SHP77 treated with DMSO at 0.1 percent for 48 hours (cell line): Measurements from ENCODE around the gene GLO1.

Source experiments
- DNase-seq: peaks from one replicate; lab custom pipeline; 2025; lab: John Stamatoyannopoulos, UW

GLO1 gene

DNA sequence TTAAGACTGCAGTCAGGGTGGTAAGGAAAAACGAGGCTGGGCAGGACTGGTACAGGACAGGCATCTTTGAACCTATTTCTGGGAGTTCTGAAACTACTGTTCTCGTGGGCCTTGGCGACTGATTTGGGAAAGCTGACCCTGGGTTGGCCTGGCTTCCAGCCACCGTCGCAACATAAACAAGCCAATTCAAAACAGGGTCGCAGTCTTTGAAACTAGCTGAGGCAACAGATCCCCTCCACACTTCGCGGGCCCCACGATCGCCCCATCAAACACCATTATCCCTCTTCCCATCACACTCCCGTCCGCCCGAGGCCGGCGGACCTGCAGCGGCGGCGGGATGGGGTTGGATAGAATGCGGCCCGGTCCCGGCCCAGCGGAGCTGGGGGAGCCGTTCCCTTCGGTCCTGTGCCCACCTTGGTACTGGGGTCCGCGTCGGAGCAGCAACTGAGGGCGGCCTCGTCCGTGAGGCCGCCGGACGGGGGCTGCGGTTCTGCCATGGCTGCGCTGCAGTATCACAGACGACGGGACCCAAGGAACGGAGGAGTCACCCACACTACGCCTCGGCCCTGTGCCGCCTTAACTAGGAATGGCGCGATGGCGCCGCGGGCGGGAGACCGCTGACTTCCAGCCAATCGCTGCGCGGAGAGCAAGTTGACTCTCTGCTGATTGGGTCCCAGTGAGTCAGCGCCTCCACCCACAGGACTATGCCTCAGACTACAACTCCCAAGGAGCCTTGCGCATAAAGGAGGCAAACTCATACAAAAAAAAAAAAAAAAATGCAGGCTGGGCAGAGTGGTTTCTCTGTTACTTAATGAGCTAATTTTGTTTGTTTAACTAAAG is at the start of gene GLO1:
Gene GLO1, minus strand, starts transcription at position 588 of the 840 bp plus-strand sequence. Its CDS starts 91 bp downstream, at position 497.
- peak; percentile 89 for DNase-seq

DNA sequence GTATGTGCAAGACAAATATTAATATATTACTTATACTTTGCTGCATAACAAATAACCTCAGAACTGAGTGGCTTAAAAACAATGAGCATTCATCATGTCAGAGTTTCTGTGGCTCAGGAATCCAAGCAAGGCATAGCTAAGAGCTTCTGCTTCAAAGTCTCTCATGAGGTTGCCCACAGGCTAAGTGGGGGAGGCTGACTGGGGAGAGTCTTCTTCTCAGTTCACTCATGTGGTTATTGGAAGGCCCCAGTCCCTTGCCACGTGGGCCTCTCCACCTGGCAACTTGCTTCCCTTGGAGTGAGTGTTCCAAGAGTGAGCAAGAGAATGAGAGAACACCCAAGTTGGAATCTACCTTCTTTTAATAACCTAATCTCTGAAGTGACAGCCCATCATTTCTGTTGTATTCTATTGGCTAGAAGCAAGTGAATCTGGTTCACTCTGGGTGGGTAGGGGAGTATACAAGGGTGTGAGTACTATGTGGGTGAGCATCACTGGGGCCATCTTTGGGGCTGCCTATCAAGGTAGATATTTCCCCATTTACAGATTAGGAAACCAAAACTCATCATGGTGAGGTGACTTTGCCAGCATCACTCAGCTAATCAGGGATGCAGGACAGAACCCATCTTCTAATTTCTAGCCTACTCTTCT is 48.1 kb upstream of the GLO1 start:
- no peak for DNase-seq

DNA sequence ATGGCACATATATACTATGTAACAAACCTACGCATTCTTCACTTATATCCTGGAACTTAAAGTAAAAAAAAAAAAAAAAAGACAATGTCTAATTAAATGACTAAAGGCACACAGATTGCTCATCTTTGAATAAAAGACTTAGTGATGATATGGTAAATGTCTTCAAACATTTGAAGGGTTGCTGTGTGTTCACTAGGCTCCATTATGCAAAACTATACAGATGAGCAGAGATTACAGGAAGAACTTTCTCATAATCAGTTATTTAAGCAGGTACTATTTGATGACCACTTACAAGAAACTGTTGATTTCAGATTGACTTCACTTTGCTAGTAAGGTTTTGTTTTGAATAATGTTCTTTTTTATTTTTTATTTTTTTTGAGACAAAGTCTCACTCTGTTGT is 46.5 kb upstream of the GLO1 start:
- DNase-seq = no peak

DNA sequence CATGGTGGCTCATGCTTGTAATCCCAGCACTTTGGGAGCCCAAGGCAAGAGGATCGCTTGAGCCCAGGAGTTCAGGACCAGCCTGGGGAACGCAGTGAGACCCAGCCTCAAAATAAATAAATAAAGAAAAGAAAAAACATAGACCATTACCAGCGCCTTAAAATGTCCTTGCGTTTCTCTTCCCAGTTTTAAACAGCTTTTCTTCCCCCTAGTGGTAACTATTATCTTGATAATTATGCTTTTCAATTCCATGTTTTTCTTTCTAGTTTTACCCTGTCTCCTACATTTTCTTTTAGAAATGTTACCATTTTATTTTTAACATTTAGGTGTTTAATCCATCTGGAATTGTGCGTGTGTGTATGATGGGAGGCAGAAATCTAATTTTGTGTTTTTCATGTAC is 36.6 kb upstream of the GLO1 start:
- DNase-seq = no peak

DNA sequence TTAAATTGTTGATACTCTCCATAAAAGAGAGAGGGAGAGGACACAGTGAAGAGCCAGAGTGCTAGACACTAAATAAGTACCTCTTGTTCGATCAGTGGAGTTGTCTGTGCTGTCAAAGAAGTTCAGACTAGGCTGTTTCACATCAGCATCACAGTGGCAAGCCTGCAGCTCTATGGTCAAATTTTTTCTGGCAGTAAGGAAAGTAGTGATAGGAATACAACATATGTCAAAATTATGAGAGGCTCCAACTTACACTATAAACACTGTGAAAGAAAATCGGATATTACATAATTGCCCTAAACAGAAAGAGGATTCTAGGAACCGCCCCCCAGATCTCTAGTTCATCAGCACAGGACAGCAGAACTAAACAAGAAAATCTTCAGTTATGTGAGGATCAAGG is 35.3 kb upstream of the GLO1 start:
- no peak for DNase-seq

DNA sequence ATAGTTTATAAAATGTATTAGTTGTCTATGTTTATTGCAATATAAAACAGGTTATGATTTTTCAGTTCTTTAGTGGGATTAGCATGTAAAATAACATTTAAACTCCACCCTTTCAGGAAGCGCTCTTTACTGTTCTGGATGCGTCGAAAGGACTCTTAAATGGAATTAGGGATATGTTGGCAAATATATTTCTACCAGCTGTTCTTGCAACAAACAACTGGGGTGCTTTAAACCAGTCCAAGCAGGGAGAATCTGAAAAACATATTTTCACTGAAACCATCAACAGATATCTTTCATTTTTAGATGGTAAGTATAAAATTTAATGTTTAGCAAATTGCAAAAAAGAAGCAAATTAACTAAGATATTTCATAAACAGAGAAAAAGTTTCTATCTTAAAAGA is 34.0 kb upstream of the GLO1 start:
- DNase-seq = no peak

DNA sequence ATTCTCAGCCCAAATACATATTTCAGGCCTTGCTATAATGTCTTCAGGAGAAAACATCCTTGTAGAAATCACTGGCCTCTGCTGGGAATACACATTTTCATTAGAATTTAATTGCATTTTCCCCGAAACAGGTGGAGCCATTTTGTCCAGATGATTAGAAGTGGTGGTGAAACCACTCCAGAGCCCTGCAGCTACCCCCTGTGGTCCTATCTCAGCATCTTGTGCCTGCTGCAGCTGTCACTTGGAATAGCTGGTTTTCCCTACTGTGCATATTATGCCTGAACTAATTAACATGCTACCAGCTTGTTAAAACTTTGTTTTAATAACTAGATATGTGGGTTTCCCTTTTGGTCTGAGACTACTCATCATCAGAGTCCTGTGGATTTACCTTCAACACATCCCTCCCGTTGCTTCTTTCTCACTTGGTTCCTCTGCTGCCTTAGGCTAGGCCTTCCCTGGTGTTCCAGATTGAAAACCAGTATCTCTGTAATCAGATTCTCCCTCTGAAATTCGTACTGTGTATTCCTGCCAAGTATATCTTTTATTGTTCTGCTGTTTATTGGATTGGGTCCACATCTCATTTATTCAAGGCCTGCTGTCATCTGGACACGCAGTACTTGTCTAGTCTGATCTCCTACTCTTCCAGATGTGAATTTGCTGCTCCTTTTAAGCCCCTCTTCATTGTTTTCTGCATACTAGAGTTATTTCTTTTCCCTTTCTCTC is 27.4 kb upstream of the GLO1 start:
- no peak for DNase-seq

DNA sequence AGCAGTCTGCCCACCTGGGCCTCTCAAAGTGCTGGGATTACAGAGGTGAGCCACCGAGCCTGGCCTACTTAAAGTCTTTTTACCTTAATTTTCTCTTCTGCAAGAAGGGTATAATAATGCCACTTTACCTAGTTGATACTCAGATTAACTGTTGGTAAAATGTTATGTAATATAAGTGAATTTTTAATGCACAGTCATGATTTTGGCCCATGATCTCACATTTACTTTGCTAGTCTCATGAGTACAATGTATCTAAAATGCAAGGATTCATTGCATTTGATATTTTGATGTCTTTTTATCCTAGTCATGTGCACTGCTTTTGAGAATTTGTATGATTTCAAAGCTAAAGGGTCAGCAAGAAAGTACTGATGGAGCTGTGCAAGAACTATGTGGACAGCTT is 25.3 kb upstream of the GLO1 start:
- no peak for DNase-seq

DNA sequence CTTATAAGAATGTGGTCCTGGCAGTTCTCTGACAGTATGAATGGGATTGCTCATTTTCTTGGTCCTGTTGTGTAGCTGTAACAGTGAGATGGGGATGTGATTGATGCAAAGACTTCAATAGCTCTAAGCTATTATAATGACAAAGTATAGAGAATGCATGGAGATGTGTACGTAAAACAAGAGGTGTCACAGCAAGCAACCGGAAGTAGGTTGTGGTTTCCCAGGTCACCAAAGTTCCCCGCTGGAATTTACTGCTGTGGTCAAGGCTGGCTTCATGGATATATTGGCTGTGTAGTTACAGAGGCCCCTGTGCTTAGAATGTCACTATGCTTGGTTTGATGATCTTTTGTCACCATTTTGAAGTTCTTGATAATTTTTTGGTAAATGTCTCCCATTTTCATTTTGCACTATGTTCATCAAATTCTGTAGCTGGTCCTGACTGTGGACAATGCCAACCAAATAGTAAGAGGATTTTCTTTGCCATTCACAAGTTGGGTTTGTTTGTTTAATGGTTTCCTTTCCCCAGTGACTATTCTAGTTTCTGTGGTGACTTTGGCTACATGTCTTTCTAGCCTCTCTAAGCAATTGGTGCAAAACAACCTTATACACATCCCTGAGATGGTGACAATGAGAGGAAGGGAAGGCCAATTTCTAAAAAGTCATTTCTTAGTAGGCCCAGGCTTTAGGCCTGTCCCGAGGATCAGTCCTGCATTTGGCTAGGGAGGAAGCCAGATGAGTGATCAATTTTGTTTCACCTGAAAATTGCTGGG is 22.7 kb upstream of the GLO1 start:
- DNase-seq = no peak

DNA sequence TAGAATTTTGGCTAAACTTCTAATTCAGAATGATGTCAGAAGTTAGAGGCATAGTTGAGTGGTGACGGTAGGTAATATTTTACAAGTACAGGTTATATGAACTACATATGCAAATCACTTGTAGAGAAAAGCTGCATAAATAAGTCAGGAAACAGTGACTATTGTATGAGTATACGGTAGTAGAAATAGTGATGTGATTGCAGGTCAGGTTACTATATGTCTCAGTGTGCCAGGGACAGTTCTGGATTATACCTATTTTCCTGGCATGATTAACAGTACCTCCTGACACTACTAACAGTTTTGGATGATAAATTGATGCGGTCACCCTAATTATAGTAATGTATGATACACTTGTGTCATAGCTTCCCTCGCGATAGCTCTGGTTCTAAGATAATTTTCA is 21.4 kb upstream of the GLO1 start:
- DNase-seq = no peak

DNA sequence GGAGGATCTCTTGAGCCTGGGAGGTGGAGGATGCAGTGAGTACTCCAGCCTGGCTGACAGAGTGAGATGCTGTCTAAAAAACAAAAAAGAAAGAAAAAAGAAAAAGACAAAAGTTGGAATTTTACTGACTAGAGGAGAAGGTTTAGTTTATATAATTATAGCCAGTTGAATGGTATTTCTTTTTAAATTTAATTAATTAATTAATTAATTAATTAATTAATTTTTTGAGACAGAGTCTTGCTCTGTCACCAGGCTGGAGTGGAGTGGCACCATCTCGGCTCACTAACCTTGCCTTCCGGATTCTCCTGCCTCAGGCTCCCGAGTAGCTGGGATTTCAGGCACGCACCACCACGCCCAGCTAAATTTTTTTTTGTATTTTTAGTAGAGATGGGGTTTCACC is 20.8 kb upstream of the GLO1 start:
- no peak for DNase-seq

DNA sequence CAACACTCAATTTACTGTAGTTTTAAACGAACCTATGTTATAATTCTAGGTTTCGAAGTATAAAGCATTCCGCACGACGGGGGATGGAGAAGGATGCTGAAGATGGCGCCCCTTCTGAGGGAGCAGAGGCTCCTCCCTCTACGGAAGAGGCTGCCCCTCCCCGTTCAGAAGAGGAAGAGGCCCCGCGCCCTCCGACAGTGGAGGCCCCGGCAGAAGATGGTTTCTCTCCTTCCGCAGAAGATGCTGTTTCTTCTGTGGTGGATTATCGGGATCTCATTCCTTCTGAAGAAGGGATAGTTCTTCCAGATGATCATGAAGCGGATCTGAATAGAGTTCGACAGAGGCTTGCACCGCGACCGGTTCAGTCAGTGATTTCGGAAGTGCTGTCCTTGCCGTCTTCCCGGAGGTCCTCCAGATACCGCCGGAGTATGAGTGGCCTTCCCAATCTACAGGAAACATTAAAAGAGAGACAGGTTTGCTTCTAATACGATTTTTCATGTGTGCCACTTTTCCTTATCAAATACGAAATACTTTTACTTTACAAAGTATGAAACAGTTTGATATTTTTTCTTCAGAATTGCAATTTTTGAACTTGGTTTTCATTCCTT is 19.9 kb upstream of the GLO1 start:
- DNase-seq = no peak

DNA sequence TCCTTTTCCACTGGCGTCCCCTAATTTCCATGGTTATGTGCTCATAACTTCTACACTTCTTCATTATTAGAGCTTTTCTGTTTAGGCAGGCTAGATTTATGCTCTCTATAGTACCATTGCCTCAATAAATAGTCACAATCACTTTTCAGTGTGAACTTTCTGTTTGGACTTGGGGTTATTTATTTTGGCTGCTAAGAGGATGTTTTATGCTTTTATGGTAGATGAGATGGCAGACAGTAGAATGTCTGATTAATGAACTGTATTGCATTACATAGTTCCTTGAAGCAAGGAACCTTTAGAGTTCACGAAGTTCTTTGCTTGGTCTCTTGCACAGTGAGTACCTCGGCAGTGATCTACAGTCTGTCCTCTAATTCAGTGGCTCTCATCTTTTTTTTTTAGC is 19.1 kb upstream of the GLO1 start:
- DNase-seq = no peak

DNA sequence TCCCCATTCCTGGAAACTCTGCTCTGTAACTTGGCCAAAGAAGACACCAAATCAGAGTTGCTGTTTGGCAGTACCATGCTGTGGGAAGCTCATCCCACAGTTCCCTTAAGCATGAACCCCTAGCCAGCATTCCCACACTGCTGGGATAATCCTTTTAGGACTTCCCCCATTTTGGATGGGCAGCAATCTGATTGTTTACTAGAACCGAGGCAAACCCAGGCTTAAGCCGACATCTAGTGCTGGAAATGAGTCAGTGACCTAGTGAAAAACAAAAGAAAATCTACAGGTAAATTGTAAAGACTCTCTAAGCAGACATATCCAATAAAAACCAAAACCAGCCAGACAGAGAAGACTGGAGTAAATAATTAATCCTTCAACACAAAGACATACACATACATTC is 17.4 kb upstream of the GLO1 start:
- no peak for DNase-seq

DNA sequence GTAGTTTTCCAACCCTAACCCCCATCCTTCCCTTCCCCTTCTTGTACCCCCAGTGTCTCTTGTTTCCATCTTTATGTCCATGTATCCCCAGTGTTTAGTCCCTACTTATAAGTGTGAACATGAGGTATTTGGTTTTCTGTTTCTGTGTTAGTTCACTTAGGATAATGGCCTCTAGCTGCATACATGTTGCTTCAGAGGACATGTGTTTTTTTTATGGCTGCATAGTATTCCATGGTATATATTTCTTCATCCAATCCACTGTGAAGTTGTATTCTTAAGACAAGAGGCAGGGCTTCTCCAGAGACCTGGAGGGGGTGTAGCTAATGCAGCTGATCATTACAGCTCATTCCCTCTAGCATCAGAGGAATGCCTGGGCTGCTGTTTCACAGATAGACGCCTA is 16.4 kb upstream of the GLO1 start:
- no peak for DNase-seq

DNA sequence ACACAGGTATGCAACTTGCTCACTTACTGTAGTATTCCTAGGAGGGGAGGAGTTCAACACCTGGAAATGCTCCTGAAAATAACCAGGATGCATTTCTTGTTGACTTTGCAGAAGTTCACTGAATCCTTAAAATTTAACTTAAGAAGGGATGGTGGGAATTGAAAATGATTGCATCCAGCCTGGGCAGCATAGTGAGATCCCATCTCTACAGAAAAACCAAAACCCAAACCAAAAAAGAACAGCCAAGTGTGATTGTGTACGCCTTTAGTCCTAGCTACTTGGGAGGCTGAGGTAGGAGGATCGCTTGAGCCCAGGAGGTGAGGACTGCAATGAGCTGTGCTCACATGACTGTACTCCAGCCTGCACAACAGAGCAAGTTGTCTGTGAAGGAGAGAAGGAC is 13.9 kb upstream of the GLO1 start:
- DNase-seq = no peak

DNA sequence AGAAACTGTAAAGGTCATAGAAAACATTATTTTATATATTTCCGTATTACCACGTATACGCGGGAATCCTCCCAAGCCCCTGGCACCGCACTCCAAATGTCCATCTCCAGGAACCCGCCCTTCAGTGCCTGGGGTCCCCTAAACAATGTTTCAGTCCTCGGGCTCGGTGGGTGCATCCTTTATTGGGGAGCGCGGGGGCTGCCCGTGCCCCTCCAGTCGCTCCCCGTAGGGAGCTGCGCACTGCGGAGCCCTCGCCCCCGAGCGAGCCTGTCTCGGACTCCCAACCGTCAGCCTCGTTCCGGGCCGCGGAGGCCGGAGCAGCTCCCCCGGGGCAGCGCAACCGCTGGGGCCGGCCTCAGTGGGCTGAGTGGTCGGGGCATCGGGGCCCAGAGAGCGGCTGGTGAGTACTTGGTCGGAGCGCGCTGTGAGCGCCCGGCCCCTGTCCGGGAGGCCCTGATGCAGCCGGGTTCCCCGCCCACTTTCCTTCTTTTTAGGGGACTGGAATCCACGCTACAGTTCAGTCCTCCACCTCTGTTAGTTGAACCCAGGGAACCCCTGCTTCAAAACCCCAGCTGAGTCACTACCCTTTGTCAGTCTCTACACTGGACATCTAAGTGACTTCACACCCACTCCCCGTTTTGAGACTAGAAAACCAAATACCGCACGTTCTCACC is 12.2 kb upstream of the GLO1 start, which contains the start of gene DNAH8:
Gene DNAH8, plus strand, starts transcription at position 296 of the 674 bp plus-strand sequence. CDS start 7,499 bp downstream, outside the sequence.
- no peak for DNase-seq

DNA sequence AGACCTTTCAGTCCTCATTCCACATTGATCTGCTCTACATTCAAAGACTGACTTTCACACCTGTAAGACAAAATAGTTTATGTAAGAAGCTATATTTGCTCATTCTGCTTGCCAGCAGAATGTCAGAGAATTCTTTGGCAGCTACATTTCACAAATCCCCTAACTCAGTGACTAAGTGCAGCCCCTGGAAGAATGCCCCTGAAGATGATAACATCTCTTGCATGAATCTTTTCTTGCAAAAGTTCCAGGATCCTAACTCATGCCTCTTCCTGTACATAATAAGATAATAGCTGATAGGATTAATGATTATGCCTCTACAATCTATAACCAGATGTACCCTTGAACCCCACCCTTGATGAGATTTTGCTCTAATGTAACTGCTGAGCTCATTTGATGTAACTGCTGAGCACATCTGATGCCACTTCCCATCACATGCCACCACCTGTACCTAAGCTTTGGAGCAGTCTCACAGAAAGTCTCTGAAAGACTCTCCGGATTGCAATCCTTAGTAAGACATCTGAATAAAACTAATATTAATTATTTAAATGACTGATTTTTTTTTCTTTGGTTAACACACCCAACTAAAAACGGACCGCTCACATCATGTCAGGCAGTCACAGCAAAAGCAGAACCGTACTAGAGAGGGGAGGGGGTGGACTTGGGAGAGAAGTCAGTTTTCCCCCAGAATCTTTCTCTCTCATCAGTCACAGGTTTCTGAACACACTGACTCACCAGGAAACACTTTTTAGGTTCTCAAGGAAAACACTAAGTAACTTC is 11.5 kb upstream of the GLO1 start:
- DNase-seq = no peak

DNA sequence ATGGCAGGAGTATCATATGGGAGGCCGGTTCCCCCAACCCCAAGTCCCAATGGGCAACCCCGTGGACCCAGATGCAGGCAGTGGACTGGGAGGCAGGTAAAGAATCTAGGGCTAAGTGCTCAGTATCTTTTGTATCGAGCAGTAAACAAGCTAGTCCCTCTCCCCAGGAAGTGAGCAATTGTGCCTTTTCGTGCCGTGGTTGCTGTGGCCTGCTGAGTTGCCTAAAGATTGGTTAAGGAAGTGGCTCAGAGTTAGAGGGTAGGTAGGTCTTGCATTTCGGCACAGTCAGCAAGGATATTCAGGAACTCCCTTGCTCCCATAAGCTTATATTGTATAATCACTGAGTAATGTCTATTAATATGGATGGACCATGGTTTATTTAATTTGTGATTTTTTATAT is 10.9 kb upstream of the GLO1 start:
- DNase-seq = no peak

DNA sequence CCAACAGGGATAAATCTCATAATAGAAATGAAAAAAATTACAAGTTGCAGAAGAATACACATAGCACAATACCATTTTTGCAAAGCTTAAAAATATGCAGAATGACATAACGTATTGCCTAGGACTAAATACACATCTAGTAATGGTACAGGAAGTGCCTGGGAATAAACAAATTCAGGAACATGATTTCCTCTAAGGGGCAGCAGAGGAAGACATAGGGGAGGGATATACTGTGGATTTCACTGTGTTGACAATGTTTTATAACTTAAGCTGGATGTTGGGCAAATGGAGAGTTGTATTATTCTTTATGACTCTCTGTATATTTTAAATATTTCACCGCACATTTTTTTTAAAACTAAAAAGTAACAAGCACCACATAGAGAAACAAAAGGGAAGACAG is 5.6 kb upstream of the GLO1 start:
- no peak for DNase-seq
